DMS153 treated with DMSO at 0.1 percent for 48 hours (cell line): ENCODE measurements around the gene DNAH10.

Source experiments
- DNase-seq: peaks from one replicate; lab custom pipeline; 2025; ENCODE audit not compliant: unreplicated experiment; lab: John Stamatoyannopoulos, UW

Gene DNAH10

DNA sequence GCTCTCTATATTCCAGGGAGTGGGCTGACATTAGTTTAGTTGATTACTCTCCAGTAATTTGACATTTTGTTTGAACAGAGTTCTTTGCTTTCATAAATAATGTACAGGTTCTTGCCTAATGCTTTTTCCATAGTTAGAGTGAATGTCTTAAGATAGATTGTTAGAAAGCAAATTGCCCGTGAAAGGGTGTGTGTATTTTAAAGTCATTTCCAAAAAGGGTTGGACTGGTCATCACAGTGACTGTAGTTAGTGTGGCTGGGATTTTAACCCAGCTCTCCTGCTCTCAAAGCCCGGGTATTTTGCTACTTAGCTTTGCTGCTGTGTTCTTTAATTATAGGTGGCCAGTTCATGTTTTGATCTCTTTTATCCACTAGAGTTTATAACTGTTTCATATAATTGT is 74.2 kb downstream of the DNAH10 start:
- no peak for DNase-seq

DNA sequence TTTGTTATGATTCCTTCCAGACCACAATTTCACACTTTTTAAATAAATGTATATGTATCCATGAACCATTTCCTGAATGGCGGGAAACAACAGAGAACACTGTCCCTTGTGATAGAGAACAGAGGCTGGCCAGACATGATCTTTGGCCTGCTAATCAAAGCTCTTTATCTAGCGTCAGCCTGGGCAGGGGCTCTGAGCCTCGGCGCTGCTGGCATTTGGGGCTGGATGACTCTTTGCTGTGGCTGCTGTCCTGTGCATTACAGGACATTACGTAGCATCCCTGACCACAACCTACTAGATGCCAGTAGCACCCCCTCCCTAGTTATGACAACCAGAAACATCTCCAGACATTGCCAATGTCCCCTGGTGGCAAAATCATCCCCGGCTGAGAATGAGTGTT is 77.7 kb downstream of the DNAH10 start:
- DNase-seq = no peak

DNA sequence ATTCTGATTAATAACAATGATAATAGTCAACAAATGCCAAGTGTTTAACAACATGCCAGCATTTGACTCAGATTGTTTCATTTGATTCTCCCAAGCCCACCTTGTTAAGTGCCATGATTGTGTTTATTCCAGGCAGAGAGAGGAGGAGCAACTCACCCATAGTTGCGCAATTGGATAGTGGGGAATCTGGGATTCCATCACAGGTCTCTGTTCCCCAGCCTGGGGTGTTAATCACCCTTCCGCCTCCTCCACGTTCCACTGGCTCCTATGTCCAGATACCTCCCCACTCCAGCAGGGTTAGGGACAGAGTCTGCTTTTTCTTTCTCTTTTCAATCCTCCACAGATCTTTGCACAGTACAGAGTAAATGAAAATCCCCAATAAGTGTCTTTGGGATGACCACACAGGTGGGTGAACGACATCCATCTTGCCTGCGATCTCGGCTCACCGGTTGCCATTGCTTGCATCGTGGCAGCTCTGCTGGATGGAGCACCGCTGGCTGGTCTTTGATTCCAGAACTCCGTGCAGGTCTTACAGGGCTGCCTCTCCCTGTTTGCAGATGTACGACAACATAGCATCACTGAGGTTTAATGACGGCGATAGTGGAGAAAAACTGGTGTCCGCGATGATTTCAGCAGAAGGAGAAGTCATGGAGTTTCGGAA is 78.8 kb downstream of the DNAH10 start:
- no peak for DNase-seq

DNA sequence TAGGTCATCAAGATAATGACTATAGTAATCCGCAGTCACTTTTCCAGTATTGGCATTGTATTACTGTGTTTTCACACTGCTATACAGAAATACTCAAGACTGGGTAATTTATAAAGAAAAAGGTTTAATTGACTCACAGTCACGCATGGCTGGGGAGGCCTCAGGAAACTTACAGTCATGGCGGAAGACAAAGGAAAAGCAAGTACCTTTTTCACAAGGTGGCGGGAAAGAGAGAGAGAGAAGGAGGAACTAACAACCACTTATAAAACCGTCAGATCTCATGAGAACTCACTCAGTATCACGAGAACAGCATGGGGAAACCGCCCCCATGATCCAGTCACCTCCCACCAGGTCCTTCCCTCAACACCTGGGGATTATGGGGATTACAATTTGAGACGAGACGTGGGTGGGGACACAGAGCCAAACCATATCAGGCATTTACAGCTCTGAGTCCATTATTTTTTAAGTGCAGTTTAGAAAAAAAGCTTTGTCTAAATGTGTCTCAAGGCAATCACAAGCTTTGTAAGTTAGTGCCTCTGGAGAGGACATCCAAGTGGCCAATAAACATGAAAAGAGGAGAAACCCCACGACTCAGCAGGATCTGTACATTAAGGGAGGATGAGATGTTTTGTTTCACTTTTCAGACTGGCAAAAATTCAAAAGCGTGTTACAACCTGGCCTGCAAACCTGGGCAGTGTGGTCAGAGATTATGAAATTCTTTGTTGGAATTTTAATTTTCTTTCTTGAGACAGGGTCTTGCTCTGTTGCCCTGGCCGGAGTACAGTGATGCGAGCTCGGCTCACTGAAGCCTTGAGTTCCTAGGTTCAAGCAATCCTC is 82.0 kb downstream of the DNAH10 start:
- DNase-seq = no peak

DNA sequence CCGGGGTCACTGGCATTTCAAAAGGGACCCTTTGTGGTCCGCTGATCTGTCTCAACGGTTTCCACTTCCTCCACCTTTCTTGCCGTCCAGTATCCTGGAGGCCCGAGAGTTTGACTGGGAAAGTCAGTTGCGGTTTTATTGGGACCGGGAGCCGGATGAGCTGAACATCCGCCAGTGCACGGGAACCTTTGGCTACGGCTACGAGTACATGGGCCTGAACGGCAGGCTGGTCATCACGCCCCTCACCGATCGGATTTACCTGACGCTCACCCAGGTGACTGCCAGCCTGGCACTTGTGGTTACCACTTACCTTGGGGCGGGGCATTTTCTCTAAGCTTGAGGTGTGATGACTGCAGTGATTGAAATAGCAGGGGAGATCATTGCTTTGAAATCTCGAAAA is 83.8 kb downstream of the DNAH10 start:
- DNase-seq = no peak

DNA sequence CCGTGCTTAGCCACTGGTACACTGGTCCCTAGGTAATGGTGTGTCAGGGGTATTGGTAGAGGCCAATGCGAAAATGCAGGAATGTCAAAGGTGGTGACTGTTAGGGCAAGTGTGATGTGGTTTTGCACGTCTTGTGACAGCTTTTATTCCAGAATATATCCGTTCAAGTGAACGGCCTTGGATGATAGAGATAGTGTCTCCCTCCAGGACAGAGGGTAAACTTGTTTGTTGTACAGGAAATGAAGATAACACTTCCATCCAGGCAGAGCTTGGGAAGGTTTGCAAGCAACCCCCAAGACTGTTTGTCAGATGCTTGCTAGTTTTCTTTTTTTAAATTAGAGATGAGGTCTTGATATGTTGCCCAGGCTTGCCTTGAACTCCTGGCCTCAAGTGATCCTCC is 84.2 kb downstream of the DNAH10 start:
- DNase-seq = no peak

DNA sequence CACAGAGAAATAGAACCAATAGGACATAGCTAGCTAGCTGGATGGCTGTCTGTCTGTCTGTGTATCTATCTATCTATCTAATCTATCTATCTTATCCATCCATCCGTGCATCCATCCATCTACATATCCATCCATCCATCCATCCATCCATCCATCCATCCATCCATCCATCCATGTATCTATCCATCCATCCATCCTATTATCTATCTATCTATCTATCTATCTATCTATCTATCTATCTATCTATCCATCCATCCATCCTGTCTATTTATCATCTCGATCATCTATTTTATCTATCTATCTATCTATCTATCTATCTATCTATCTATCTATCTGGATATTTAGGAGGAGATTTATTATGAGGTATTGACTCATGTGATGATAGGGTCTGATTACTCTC is 84.9 kb downstream of the DNAH10 start:
- no peak for DNase-seq

DNA sequence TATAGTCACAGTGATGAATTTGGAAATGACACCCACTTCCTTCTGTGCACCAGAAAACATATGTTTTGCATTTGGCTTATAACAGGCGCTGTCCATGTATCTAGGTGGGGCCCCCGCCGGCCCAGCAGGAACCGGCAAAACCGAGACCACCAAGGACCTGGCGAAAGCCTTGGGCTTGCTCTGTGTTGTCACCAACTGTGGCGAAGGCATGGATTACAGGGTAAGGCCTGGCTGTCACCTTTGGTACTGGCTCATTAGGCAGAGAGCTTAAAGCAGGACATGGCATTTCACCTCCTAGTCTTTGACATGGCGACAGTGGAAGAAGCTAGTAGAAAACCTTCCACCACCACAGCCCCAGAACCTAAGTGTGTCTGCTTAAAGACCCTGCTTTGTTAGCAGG is 85.8 kb downstream of the DNAH10 start:
- no peak for DNase-seq

DNA sequence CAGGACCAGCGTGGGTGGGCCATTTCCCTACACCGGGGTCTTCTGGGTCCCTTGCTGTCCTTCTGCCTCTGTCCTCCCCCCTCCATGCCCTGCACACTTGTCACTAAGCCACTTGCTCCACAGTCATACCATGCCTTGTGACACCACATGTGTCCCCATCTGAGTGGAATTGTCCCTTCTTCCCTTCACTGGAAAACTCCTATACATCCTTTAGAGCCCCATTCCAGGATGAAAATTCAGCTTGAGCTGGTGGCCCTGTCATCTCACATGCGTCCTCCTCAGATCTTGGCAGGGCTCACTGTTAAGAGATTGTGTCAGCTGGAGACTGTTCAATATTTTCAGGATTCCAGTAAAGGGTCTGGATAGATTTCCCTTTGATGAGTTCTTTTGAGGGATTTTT is 87.4 kb downstream of the DNAH10 start:
- no peak for DNase-seq

DNA sequence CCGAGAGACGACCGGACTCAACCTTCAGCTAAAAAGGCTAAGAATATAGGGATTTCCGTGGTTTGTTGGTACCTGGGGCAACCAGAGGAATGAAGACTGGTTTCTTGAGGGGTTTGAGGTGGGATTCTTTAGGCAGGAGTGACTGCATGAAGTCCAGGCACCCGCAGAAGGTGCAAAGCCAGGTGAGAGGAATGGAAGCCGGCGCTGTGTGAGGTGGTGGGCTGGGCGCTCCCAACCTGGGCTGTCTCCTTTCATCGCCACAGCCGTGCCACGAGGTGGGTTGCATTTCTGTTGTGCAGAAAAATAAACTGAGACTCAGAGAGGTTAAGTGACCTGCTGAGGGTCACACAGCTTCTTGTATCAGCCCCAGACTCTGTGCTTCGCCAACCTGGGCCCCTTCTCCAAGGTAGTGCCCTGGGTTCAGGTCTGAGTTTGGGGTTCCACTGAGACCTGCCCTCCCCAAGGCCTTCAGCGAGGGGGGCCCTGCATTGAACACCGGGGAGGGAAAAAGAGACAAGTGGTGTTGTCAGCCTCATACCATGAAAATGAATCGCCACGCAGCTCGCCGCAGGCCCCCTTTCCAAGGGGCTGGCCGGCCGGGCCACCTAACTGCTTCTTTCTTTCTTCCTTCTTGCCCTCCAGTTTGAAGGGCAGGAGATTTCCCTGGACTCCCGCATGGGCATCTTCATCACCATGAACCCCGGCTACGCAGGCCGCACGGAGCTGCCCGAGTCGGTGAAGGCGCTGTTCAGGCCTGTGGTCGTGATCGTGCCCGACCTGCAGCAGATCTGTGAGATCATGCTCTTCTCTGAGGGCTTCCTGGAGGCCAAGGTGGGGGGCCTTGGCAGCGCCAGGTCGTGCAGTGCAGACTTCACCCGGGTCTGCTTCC is 88.4 kb downstream of the DNAH10 start:
- no peak for DNase-seq

DNA sequence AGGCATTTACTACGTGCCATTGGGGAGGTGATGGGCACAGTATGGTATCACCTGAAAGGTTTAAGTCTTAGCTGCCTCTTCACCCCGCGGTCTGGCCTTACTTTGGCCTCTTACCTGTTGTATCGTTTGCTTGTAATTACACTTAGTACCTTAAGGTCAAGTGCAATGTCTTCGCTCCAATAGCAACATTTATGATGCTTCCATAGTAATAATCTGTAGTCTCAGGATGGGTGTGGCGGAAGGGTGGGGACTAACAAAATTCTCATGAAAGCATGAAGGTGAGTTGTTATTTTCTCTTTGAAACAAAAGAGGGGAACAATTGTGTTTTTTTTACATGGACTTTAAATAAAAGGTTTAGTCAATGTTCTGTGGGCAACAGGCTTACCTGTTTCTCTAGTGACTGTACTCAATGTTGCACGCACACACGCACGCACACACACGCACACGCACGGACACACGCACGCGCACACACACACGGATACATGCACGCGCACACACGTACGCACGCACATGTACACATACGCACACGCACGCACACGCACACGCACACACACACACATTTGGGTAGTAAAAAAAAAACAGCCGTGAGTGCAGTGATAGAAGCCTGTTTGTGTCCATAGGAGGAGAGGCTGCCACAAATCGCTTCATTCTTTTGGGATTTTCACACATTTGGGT is 91.4 kb downstream of the DNAH10 start:
- DNase-seq = no peak

DNA sequence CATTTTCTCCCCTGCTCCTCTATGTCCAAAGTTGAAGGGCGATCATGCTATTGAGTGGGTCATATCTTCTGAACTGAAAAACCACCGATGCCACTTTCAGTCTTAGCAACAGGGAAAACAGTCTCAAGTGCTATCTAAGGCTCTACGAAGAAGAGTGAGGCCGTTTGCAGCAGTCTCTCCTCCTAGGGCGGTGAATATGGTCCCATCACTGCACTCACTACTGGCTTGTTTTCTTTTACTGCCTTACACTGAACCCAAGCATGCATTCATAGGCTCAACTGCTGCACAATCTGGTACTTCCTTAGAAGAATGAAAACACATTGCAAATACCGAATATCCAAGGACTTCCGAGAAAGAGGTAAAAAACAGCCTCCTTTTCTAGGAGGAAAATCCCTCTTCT is 92.1 kb downstream of the DNAH10 start:
- no peak for DNase-seq

DNA sequence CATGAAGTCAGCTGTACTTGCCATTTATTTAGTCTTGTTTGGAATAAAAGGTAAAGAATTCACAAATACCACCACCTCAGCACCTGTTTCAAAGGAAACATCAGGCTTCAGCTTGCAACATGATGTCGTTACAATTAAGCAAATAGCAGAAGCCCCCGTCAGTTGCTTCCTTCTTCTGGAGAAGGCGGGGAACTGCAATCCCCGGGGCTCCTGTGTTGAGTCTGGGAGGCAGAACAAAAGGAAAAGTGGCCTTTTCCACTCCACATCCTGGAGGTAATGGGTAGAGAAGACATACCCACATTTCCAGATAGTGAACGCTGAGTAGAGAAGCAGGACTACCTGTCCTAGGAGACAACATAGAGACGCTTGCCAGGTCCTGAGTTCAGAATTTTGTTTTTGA is 92.8 kb downstream of the DNAH10 start:
- DNase-seq = no peak

DNA sequence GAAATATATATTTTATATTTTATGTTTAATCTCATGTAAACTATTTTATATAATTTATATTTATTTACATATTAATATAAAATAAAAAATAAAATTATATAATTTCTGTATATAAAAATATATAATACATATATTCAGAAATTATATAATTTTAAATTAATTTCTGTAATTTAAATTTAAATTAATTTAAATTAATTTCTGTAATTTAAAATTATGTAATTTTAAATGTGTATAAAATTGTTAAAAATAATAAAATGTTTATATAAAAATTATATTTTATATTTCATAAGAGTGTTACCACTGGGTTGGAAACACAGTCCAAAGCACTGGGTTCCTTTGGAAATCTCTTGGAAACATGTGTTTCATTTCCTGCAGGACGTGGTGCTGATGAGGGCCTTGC is 94.6 kb downstream of the DNAH10 start:
- no peak for DNase-seq

DNA sequence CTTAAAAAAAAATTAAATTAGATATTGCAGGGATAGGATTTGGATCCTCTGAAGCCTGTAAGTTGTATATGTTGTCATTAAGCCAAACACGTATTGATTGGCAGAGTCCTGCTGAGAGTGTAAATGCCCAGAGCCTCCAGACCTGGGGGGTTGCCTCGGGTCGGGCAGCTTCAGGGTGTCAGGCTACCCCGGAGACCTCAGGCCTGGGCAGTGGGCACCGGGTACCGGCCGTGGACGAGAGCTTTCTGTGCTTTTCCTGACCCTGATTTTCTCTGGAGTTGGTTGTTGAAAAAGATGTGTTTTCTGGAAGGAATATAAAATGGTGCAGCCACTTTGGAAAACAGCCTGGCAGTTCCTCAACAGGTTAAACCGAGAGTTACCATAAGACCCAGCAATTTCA is 96.1 kb downstream of the DNAH10 start:
- DNase-seq = no peak

DNA sequence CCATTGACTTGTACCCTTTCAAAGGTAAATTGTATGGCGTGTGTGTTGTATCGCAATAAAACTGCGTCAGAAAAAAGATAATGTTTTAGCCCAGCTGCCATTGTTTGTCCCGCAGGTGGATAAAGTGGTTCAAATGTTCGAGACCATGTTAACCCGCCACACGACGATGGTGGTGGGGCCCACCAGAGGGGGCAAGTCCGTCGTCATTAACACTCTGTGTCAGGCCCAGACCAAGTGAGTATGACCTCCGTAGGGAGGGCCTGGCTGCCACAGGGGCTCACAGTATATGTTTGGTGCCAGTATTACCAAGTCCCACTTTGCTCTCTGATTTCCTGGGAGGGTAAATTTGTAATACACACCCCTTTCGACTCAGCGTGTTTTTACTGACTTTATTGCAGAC is 96.9 kb downstream of the DNAH10 start:
- DNase-seq = no peak

DNA sequence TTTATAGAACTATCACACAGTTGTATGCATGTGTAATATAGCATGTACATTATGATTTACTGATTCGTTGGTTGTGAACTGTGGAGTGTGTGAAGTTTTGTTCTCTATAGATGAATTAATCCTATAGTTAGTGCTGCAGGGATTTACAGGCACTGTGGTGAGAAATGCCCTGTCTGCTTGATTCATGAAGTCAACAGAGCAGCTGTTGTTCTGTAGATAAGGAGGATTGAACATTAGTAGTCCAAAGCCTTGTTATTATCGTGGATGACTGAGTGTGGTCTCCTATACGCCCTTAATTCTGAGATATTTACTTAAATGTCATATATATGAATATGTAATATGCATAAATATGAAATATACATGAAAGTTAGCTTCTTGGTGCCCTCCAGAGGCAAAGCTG is 98.3 kb downstream of the DNAH10 start:
- DNase-seq = no peak

DNA sequence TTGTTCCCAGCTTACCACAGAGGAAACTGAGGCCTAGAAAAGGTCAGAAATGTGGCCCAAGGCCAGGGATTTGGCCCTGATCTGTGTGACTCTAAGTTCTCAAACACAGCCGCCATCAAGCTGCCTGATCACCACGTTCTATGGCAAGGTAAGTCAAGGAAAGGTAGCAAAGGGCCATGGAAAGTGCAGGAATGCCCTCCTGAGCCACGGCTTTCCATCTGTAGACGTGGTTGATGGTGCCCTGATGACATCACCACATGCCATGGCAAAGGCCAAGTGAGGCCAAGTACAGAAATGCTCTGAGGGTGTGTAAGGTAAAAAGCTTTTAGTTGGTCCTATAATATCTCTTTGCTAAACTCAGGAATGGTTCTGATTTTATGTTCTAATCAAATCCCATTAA is 99.3 kb downstream of the DNAH10 start:
- no peak for DNase-seq

DNA sequence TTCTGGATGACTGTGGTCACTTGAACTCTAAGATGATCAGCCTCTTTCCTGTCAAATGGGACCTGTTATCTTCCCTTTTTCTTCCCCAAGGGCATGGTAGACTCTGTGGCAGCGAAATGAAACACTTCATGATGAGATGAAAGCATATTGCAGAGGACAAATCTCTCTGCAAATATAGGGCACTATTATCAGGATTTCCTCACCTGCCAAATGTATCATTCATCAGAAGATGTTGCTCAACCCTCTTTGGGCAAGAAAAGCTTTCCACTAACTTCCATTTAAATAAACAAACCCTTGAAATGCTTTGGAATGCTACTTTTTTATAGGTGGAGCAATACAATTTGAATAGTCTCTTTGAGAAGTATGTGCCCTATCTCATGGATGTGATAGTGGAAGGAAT is 105.0 kb downstream of the DNAH10 start:
- no peak for DNase-seq

DNA sequence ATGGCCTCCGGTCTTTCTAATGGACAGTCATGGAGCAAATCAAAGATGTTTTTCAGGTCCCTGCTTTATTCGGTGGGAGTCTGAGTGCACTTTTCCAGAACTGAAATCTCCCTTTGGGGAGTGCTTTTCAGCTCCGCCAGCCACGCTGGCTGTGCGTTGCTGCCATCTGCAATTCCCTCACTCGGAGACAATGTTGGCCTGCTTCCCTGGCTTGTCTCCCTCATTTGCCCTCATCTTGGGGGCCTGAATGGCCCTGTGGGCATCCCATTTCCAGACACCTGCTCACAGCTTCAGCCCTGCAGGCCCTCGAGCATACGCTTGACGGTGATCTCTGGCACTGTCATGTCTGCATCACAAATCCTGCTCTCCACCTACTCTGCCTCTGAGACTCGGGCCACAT is 106.7 kb downstream of the DNAH10 start:
- no peak for DNase-seq

DNA sequence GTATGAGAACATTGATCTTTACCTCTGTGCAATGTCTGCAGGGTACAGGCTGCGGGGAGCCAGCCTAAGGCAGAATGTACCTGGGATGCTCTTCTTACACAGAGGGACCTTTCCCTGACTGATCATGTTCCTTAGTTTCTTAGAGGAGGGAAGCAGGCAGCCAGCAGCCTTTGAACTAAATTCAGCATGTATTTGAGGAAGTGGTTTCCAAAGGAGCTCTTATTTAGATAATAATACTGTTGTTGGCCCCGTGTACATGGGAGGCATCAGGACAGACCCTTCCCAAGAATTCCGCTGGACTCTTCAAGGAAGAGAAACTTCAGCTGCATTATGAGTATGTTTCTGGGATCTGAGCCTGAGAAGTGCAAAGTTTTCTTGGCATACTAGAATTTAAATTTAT is 111.7 kb downstream of the DNAH10 start:
- DNase-seq = no peak
